Fibroblast of the conjunctiva (primary cell): ENCODE measurements around the gene MTREX.

Experiments used
- DNase-seq: peaks from one replicate; pipeline ENCODE4 v3.0.0-alpha.2; 2010; ENCODE audit warnings: low read depth

MTREX gene

DNA sequence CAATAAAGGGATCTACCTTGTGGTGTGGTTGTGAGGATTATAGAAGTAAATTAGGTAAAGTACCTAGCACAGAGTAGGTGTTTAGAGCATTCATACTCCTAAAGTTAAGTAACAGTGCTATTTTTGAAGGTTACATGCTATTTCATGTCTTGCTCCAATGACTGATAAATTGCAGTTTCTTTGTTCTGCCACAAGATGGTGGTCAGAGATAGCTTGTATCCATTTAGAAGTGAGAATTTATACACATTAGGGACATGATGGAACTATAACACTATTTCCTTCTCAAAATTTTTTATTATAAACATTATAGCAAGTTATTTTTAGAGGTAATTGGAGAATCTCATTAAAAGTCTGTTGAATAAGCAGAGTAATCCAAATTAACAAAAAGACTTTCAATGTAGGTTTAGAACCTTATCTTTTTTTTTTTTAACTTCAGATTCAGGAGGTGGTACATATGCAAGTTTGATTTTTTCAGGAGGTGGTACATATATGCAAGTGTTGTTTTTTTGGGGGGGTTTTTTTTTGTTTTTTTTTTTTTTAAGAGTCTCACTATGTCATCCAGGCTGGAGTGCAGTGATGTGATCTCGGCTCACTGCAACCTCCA, 17.1 kb downstream of the MTREX start:
- peak; percentile 60 for DNase-seq

DNA sequence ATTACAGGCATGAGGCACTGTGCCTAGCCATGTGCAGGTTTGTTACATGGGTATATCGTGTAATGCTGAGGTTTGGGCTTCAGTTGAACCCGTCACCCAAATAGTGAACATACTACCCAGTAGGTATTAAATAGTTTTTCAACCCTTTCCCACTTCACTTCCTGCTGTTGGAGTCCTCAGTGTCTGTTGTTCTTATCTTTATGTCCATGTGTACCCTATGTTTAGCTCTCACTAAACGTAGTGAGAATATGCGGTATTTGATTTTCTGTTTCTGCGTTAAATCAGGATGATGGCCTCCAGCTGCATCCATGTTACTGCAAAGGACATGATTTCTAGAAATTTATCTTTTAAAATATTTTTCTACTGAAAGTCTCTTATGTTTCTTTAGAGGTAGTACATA, 17.8 kb downstream of the MTREX start:
- no peak for DNase-seq

DNA sequence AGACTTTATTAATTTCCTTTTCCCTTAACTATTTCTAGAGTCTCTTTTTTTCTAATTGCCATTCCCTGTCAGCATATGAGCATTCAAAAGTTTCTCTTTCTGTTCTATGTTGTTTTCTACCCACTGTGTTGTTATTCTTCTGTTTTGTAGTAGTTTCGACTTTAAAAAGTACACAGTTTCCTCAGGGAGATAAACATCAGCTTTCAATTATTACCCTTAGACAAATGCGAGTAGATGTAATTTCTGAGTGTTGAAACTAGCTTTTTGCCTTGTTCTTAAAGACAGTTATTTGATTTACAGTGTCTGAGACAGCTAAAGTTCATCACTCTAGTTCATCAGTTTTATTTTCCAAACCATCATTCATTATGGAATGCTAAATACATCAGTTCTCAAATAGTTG, 19.5 kb downstream of the MTREX start:
- no peak for DNase-seq

DNA sequence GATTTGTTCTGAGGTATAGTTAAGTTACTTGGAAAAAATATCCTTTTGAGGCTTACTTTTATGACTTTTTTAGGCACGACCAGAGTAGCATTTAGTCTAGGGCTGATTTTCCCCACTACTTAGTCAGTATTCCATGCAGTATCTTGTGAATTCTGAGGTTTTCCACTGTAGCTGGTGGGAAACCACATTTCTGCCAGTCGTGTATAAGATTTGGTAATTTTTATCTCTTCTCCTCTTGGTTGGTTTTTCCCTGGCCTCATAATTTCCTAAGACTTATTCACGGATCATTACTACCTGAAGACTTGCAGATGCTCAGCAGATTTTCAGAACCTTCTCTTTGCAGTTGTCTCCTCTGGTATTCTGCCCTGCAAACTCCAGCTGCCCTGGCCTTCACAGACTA, 23.5 kb downstream of the MTREX start:
- no peak for DNase-seq

DNA sequence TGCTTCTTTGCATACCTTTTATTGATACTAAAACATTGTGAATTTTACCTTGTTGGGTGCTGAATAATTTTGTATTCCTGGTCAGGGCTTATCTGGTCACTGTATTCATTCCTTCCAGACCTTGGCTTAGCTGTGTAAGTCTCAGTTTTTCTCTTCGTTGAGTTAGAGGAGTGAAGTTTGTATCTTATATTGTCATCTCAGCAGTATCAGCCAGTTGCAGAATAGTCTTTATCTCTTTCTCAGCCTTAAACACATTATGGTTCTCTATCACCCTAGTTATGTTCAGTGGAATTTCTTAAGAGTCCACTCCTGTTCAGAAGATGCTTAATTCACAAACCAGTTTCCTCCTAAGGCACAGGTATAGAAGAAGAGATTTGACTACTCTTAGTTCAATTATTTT, 25.2 kb downstream of the MTREX start:
- DNase-seq: no peak

DNA sequence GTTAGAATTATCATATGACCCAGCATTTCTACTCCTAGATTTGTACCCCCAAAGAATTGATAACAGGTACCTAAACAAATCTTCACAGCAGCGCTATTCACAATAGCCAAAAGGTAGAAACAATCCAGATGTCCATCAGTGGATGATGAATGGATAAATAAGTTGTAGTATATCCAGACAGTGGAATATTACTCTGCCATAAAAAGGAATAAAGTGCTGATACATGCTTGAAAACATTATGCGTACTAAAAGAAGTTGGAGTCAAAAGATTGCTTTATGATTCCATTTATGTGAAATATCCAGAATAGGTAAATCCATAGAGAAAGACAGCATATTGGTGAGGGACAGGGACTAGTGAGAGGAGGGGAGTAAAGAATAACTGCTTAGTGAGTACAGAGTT, 26.0 kb downstream of the MTREX start:
- no peak for DNase-seq

DNA sequence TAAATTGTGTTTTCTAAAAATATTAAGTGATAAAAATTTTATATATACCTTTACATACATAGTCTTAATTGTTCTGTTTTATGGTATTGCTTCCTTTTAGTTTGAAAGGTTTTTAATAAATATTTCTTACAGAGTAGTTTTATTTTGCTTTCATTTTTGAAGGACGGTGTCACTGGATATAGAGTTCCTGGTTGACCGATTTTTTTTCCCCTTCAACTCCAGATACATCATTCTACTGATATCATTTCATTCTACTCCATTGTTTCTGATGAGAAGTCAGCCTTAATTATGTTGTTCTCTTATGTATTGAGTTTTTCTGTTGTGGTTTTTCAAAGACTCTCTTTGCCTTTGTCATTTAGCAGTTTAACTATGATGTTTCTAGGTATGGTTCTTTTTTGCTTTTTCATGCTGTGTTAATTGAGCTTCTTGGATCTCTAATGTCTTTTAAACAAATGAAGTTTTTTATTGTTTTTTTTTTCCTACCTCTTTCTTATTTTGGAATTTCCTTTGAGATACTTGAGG, 30.4 kb downstream of the MTREX start:
- no peak for DNase-seq

DNA sequence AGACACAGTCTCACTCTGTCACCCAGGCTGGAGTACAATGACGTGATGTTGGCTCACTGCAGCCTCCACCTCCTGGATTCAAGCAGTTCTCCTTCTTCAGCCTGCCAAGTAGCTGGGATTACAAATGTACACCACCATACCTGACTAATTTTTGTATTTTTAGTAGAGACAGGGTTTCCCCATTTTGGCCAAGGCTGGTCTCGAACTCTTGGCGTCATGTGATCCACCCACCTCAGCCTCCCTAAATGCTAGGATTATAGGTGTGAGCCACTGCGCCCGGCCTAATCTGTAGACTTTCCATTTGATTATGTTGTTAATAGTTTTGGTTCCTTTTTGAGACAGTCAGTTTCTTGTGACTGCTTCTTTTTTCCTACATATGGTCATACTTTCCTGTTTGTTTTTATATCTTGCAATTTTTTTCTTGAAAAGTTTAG, 31.0 kb downstream of the MTREX start:
- no peak for DNase-seq

DNA sequence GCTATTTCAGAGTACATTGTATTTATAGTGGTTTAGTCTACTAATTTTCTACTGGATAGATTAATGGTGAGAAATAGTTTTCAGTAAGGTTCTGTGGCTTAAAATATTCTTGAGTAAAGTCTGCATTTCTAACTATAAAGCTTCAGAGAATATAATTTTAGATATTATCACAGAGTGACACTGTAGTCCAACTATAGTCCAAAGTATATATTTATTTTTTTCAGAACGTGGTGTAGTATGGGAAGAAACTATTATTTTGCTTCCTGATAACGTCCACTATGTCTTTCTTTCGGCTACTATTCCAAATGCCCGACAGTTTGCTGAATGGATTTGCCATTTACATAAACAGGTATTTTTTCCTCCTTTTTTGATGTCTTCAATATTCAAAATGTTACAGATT, 35.3 kb downstream of the MTREX start:
- no peak for DNase-seq

DNA sequence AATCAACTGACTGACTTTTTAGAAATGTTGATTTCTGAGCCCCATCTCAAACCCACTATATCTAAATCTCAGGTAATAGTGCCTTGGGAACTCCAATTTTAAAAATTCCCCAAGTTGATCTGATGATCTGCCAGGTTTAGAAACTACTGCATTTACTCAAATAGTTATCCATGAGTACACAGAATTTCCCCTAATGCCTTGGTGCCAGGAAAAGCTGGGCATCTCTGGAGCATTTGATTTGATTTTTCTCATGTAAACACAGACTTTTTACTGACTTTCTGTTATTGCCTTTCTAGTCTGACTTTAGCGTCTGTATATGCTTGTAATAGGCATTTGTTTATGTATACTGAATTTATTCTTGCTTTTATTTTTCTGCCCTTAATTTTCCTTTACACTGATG, 35.8 kb downstream of the MTREX start:
- no peak for DNase-seq

DNA sequence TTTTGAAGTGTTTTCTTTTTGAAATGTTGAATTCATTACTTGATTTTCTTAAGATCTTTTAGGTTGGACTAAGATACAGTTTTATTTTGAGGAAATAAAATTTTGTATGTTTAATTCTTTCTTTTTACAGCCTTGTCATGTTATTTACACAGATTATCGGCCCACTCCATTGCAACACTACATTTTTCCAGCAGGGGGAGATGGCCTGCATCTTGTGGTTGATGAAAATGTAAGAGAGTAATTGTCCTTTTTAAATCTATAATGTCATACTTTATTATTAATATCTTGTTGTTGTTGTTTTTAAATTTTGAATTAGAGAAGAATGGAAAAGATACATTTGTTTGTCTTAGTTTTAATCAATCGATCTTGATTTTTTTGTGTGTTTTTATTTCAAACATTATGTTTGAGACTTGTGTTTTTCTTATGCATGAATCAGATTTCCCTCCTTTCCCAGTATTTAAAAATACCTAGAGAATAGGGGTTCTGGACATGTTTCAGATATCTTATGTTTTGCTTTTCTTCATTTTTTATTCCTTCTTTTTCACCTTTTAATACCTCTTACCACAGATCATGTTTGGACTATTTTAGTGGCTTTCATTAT, 36.7 kb downstream of the MTREX start:
- DNase-seq: peak; percentile 56

DNA sequence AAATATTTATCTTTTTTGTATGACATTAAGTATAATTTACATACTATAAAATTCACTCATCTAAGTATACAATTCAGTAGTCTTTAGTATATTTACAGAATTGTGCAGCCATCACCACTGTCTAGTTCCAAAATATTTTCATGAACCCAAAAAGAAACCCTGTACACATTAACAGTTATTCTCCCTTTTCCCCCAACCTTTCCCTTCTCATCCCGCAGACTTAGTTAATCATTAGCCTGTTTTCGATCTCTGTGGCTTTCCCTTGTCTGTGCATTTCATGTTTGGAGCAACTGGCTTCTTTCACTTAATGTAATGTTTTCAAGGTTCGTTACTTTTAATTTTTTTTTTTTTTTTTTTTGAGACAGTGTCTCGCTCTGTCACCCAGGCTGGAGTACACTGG, 37.5 kb downstream of the MTREX start:
- no peak for DNase-seq

DNA sequence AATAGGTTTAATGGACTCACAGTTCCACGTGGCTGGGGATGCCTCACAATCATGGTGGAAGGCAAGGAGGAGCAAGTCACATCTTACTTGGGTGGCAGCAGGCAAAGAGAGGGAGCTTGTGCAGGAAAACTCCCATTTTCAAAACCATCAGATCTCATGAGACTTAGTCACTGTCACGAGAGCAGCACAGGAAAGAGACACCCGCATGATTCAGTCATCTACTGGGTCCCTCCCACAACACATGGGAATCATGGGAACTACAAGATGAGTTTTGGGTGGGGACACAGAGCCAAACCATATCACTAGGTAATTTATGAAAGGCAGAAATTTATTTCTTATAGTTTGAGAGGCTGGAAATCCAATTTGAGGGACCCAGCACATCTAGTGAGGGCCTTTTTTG, 40.0 kb downstream of the MTREX start:
- no peak for DNase-seq

DNA sequence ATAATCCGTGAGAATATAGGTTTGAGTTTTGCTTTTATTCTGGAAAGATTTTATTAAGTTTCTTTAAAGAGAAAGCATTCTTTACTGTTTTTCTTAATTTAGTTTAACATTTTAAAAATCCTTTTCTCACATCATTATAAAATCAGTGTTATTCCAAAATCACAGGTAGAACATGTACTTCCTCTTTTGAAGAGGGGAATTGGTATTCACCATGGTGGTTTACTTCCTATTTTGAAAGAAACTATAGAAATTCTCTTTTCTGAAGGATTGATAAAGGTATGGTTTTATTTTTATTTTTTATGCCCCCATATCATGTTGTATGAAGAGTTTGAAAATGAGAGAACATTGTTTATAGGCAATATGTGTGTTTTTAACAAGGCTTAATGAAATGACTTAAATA, 43.0 kb downstream of the MTREX start:
- DNase-seq: no peak

DNA sequence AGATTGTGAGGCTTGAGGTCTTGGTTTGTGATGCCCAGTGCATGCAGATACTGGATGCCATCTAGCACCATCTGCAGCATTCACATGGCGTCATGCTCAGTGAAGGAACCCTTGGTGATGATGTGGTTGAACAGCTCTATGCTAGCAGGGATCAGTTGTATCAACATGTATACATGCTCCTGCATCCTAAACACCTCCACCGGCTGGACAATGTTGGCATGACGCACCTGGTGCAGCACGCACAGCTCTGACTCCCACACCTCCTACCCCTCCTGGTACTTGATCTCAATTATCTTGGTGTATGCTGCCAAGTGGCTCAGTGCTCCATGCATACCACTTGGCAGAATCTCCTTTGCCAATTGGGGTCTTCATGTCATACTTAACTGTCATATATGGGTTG, 49.1 kb downstream of the MTREX start:
- DNase-seq: no peak

DNA sequence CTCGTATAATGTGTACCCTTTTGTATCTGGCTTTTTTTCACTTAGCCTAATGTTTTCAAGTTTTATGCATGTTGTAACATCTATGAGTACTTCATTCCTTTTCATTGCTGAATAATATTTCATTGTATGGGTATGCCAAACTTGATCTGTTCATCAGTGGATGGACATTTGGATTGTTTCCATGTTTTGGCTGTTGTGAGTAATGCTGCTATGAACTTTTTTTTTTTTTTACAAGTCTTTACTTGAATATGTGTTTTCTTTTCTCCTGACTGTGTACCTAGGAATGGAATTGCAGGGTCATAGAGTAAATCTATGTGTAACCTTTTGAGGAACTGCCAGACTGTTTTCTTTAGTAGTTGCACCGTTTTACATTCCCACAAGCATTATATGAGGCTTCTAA, 52.4 kb downstream of the MTREX start:
- DNase-seq: peak; percentile 5

DNA sequence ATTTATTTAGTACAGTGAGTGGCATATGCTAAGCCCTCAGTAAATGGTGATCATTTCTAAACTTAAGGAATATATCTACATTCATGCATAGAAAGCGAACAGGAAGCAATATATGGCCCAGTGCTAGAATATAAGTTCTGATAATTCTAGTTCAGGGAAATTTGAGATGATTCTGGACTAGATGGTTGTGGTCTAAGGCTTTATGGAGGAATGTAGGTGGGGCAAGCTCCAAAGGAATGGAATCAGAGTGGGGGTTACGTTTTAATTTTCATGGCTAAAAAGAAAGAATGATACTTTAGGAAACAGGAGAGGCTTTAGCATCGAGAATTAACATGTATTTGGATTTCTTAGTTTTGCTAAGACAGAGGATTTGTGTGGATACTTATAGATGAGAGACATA, 56.1 kb downstream of the MTREX start:
- DNase-seq: no peak

DNA sequence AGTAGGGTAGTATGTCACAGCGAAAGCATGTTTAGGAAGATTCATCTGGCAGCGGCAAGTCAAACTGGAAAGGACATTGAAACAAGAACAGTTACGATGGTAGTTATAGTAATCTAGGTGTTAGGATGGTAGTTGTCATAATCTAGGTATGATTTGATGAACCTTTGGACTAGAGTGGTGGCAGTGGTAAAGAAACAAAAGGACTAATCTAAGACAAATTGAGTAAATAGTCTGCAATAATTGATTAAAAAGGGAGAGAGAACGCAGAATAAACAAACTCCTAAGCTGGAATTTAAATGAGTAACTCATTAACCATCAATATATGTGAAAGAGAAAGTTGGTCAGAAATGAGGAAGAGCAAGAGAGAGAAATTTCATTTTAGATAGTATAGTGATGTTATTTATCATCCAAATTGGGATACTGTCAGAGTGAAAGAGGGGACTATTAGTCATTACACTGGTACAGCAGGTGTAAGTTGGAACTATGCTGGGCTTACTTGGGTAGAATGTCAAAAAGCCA, 56.8 kb downstream of the MTREX start:
- no peak for DNase-seq

DNA sequence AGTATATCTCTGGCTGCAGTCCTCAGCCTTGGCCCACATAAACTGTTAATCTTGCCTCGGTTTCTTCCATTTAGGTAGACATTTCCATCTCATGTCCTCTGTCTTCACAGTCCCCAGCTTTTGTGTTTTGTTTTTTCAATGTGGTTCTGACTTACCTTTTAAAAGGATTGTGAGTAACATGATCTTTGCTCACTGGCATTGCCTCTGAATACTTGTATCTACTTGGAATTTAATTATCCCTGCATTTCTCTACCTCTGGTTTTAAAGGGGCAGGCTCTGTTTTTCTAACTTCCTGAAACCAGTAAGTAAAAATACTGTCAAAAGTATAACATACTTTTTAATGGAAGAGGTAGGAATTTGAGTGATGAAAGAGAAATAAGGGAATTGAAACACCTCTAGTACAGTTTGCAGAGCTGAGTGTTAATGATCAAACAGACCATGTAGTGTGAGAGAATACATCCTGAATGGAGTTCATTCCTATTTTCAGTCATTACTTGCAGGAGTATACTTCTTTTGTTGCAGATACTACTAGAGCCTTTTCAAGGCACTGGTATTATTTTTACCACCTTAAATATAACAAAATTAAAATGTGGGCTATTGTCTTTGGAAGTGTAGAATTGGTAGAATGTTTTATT, 62.6 kb downstream of the MTREX start:
- no peak for DNase-seq

DNA sequence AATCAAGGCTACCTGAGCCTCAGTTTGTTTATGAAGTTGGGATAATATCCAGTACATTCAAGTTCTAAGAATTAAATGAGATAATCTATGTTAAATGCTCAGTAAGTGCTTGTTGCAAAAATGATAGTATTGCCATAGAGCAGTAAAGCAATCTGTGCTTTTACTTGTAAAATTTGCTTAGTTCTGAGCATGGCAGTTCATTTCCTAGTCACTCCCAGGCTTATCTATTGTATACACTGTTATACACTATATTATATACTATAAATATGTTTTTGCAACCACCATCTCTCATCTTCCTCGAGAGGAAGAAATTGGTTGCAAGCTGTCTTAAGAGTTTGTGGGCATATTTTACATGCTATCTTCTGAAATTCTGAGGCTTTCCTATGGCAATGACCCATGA, 63.4 kb downstream of the MTREX start:
- DNase-seq: no peak

DNA sequence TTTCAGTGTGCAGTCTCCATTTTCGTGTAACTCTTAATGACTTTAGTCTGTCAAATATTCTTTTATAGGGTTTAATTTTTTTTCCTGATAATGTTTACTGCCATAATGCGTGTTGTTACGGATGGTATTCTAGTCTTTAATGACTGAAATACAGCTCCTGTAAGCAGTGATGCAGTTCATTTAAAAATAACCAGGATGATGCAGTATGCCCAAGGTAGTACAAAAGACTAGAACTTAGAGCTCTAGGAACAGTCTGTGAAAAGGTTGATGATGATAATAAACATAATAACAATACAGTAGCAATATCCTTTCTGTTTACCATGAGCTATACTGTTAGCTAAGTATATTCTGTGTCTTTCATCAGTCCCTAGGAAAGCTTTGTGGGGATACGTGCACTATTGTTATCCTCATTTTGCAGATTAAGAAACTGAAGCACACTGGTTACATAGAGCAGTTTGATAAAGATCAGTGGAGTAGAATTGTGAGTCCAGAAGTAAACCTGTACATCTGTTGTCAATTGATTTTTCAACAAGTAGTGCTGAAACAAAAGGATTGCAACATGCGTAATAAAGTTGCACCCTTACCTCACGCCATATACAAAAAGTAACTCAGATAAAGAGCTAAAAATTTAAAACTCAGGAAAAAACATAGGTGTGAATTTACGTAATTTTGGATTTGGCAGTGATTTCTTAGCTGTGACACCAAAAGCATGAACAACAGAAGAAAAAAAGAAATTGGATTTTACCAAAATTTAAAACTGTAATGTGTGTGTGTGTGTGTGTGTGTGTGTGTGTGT, 64.5 kb downstream of the MTREX start:
- no peak for DNase-seq

DNA sequence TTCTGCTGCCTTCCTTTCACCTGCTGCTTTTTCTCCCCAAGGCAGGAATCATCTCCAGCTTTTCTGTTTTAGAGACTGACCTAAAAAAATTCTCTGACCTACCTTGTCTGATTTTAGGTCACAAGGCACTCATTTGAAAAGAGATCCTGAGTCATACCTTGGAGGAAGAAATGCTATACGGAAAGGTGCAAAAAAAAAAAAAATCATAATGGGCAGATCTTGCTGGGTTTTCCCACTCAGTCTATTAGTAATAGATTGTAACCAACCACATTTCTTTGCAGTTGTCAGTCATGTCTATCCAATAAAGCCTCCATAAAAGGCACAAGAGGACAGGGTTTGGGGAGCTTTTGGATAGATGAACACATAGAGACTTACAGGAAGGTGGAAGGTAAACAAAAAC, 70.0 kb downstream of the MTREX start:
- no peak for DNase-seq

DNA sequence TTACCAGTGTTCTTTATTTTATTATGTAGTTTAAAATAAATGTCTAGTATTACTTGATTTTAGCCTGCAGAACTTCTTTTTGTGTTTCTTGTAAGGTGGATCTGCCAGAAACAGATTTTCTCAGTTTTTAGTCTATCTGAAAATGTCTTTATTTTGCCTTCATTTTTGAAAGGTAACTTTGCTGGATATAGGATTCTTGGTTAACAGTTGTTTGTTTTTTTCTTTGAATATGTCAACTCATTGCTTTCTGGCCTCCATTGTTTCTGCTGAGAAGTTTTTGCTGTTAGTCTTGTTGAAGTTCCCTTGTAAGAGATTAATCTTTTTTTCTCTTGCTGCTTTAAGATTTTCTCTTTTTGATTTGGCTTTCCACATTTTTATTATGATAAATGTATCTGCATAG, 75.5 kb downstream of the MTREX start:
- DNase-seq: no peak
